ENCODE data around the gene SGMS2.

- TF ChIP-seq PAX5 (IDR thresholded peaks at IDR 0.05; ENCODE audit: insufficient read depth, low read length, severe bottlenecking) (no peak), POLR2A (IDR thresholded peaks at IDR 0.05; ENCODE audit: low read depth, low read length) (no peak), SPI1 (IDR thresholded peaks at IDR 0.05; ENCODE audit: low read depth, low read length) (no peak), POLR2AphosphoS5 (IDR thresholded peaks at IDR 0.05; ENCODE audit: low read depth, low read length) (no peak), TAF1 (IDR thresholded peaks at IDR 0.05; ENCODE audit: low read depth, low read length) (0 out of 2 replicates have a peak, but pooled peaks have one; percentile 33)
Measured at GRCh38 chr4:107930821-107931774, 106.4 kb downstream of the SGMS2 start, which contains the start of gene CYP2U1.
